Lung (tissue), 12 donors: ENCODE results near the gene VPS4B. TPM values are rescaled to one million over a fixed set of nuclear protein-coding genes. Genes with fewer than 3 reads are reported as not detected.
"Not testable (repeated sequence)": the region's sequence is repeated elsewhere in the genome, so short reads cannot be mapped to it uniquely, and the experiment has no call there.

Source experiments
- ATAC-seq: fragments of 200-7000 bp; cut with Tn5 transposase; one replicate; pipeline ENCODE4 v1.9.1; 2020; ENCODE audit warnings: moderate number of reproducible peaks; ENCODE audit not compliant: insufficient read depth, low FRiP score
- DNase-seq, 3 donors: peaks; one replicate each; pipeline ENCODE4 v3.0.0-alpha.2; 2013 to 2017
- H3K27ac ChIP-seq, 2 donors: one replicate each; pipeline ENCODE4 v1.5.1; 2013; ENCODE audit warnings: mild to moderate bottlenecking in 2 of 2, moderate library complexity in 2 of 2, control low read depth in 1 of 2, inconsistent platforms in 1 of 2, low read depth in 1 of 2, low read length in 1 of 2
- H3K27me3 ChIP-seq, 3 donors: one replicate each; pipeline ENCODE4 v1.5.1; 2013; ENCODE audit warnings: low read length in 2 of 3; ENCODE audit not compliant: control insufficient read depth in 3 of 3, insufficient read depth in 3 of 3
- H3K36me3 ChIP-seq, 4 donors: one replicate each; pipeline ENCODE4 v1.5.1; 2013; ENCODE audit warnings: low read length in 4 of 4, mild to moderate bottlenecking in 1 of 4, moderate library complexity in 1 of 4; ENCODE audit not compliant: control insufficient read depth in 4 of 4, insufficient read depth in 4 of 4
- H3K4me1 ChIP-seq, 5 donors: one replicate each; pipeline ENCODE4 v1.5.1; 2013; ENCODE audit warnings: low read length in 5 of 5, mild to moderate bottlenecking in 2 of 5, moderate library complexity in 1 of 5; ENCODE audit not compliant: control insufficient read depth in 5 of 5, insufficient read depth in 5 of 5
- H3K4me3 ChIP-seq: one replicate; pipeline ENCODE4 v1.5.1; 2013; ENCODE audit warnings: mild to moderate bottlenecking, control low read depth, moderate library complexity
- H3K9ac ChIP-seq, 2 donors: one replicate each; pipeline ENCODE4 v1.5.1; 2013; ENCODE audit warnings: low read length in 2 of 2, control low read depth in 1 of 2; ENCODE audit not compliant: insufficient read depth in 1 of 2
- H3K9me3 ChIP-seq, 4 donors: one replicate each; pipeline ENCODE4 v1.5.1; 2013; ENCODE audit warnings: low read length in 3 of 4, mild to moderate bottlenecking in 1 of 4, moderate library complexity in 1 of 4; ENCODE audit not compliant: control insufficient read depth in 4 of 4, insufficient read depth in 3 of 4
- CTCF ChIP-seq: IDR thresholded peaks from 2 replicates; pipeline ENCODE4 v1.5.1; 2012; ENCODE audit warnings: mild to moderate bottlenecking; ENCODE audit errors: control extremely low read depth, extremely low read depth
- WGBS, 2 donors: extraction: QIAGEN DNeasy Blood & Tissue Kit; methylation state at CpG; one replicate each; pipeline ENCODE4 v1.1.7; 2013; 5-methylcytosine and 5-hydroxymethylcytosine counted together
- polyA plus RNA-seq, 2 donors: library from polyadenylated mRNA; stranded (reverse); fragments of 200-250 nt; gene quantifications; one replicate each; pipeline ENCODE4 v1.2.1, GENCODE V29; 2013
- total RNA-seq, 2 donors: library from RNA; depleted of rRNA in 1 of 2; stranded (reverse); fragments of >200 nt in 1 of 2; gene quantifications; one replicate each; pipeline ENCODE4 v1.2.1, GENCODE V29; 2014 to 2021
- donor health status: control.
- donor health status: control.
- donor health status: Bipolar disorder and iron deficiency.
- donor health status: healthy.
- donor health status: DM: yes; HTN: yes; CAD: no.

Gene VPS4B
- total and polyA plus RNA-seq, 4 donors, result 11.7 to 56.1 (median 40.8) TPM

DNA sequence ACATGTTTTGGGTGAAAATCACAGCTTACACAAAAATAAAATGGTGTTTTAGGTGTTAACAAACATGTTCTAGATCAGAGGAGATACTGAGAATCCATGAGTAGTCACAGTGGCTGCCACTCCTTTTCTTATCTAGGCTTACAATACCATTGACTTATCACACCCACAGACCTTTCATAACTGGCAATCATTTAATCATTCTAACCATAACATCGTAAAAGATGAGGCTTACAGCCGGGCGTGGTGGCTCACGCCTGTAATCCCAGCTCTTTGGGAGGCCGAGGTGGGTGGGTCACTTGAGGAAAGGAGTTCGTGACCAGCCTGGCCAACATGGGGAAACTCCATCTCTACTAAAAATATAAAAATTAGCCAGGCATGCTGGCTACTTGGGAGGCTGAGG, 35.7 kb upstream of the VPS4B start:
- H3K27ac ChIP-seq, result no peak overlapping the region
- WGBS, 2 donors, result 88 to 93% methylated on average over 6 of the region's 6 CpGs
- H3K9ac ChIP-seq, result no peak overlapping the region
- no peak for TF ChIP-seq CTCF
- ATAC-seq (no peak), DNase-seq (no peak)
- no peak overlapping the region for H3K4me3 ChIP-seq
- no peaks in the 10 kb centered on the region for H3K4me1 ChIP-seq
- H3K27me3 ChIP-seq, result no peaks in the 10 kb centered on the region
- H3K9me3 ChIP-seq, result no peaks in the 10 kb centered on the region
- no peaks in the 10 kb centered on the region for H3K36me3 ChIP-seq

DNA sequence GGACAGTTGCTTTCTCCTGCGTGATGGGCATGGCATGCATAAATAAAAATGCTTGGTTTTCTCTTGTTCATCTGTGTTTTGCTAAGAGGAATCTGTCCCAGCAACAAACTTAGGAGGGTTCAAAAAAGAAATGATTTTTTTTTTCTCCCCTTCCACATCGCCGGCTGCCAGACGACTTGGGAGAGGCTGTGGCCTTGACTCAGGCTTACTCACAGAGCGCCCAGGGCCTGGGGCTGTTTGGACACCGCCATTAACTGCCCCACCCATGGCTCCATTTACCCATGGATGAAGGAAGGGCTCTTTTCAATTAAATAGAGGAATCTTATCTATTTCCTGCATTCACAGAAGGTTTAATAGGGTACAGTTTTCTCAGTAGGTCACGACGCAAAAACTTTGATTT, 32.2 kb upstream of the VPS4B start:
- ATAC-seq, result no peak
- Histone ChIP-seq H3K27me3 (no peaks in the 10 kb centered on the region), H3K27ac (no peak overlapping the region), H3K9ac (no peak overlapping the region), H3K4me3 (no peak overlapping the region), H3K36me3 (no peaks in the 10 kb centered on the region), H3K4me1 (peaks cover 0 to 6% (median 0%) of the 10 kb centered on the region in 5 donors), H3K9me3 (no peaks in the 10 kb centered on the region)
- no peak for DNase-seq
- WGBS, 2 donors, result 93 to 96% methylated on average over 8 of the region's 8 CpGs
- no peak for TF ChIP-seq CTCF

DNA sequence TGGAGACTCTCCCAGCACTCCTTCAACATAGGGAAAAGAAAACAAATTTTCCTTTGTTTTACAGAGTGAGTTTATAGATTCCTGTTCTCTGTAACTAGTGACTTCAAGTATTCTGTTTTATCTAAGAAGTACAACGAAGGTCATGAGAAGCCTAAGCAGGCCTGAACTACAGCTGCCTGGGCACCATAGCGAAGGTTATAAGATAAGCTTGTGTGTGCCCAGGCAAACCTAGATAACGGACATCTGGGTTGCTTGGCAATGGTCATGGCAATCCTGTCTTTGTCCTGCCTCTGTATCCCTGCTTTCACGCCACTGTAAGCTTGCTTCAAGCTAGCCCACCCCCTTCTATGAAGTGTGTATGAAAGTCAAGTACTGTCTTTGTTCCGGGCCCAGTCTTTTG, 30.5 kb upstream of the VPS4B start:
- not testable (repeated sequence) for H3K9me3 ChIP-seq, ATAC-seq, DNase-seq, H3K4me3 ChIP-seq, H3K36me3 ChIP-seq, H3K27me3 ChIP-seq, H3K27ac ChIP-seq, H3K4me1 ChIP-seq, H3K9ac ChIP-seq
- 80 to 88% methylated on average over 5 of the region's 5 CpGs for WGBS, 2 donors

DNA sequence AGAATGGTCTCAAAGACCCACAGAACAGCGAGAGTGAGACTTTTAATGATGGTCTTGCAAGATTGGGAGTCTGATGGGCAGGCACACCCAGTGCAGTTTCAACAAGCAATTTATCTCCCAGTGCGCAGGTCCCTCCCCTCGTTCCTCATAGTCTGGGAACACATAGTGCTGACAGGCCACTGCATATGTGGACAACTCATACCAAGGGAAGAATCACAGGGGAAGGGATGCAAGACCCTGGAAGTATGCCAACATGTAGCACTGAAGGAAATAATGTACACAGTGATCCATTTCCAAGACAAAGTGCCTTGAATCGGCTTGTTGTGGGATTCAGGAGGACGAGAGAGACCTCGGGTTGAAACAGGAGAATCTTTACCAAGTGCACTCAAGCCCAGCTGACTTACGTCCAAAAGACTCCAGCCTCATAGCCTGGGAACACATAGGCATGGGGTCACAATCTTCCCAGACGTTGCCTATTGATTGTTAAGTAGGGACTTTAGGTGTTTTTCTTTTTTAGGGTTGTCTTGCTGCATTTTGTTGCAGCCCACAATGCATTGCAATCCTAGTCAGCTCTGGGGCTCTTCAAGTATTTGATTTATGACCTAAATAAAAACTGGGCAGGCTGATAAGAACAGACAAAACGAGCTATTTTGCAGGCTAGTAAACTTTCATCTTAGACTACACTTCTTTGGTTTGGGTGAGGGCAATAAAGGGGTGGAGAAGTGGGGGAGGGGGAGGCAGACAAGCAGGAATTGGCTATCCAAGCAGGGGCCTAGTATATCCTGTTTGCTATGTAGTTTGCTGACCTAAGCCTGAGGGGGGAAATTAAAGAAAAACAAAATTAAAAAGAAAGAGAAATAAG, 29.8 kb upstream of the VPS4B start:
- H3K36me3 ChIP-seq, result no peaks in the 10 kb centered on the region
- H3K9me3 ChIP-seq, result no peaks in the 10 kb centered on the region
- H3K27ac ChIP-seq, result no peak overlapping the region
- ATAC-seq, result no peak
- H3K4me3 ChIP-seq, result no peak overlapping the region
- peaks cover 0 to 6% (median 0%) of the 10 kb centered on the region in 5 donors for H3K4me1 ChIP-seq
- no peak for TF ChIP-seq CTCF
- no peaks in the 10 kb centered on the region for H3K27me3 ChIP-seq
- DNase-seq, result peak in 1 of 3 donors; percentile 30
- H3K9ac ChIP-seq, result no peak overlapping the region
- 51 to 61% methylated on average over 9 of the region's 9 CpGs for WGBS, 2 donors
